PC-3 (cell line): ENCODE results near the gene KRTAP10-10.
"Not testable (repeated sequence)": the region's sequence is repeated elsewhere in the genome, so short reads cannot be mapped to it uniquely, and the experiment has no call there.

Experiments
- EZH2 ChIP-seq: fragments of 300-600 bp; sonication (generic); IDR thresholded peaks from one replicate; pipeline ENCODE4 v1.6.1; 2017; ENCODE audit warnings: antibody characterized with exemption, mild to moderate bottlenecking, low read length; ENCODE audit not compliant: unreplicated experiment
- TF ChIP-seq, protein P1 (sequence below): fragments of 300-600 bp; sonication (generic); conservative IDR thresholded peaks from 2 replicates; pipeline ENCODE4 v1.5.1; 2017; ENCODE audit warnings: antibody characterized with exemption, low read depth, mild to moderate bottlenecking, low read length

DNA sequence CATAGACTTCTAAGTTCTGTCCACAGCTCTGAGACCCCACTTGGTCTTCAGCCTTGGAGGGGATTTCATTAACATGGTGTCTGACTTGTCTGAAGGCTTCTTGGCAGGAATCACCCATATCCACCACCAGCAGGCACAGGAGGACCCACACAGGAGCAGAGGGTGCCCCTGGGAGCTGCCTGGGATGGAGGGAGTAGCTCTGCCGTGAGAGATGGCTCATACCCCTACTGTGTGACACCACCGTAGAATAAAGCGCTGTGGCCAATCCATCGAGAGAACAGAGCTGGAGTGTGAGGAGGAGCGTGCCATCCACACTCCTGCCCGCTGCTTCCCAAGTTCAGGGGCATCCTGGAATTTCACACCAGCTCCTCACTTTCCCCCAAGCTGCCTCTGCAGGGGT lies 47.9 kb downstream of the KRTAP10-10 start:
- TF ChIP-seq, protein P1, sequence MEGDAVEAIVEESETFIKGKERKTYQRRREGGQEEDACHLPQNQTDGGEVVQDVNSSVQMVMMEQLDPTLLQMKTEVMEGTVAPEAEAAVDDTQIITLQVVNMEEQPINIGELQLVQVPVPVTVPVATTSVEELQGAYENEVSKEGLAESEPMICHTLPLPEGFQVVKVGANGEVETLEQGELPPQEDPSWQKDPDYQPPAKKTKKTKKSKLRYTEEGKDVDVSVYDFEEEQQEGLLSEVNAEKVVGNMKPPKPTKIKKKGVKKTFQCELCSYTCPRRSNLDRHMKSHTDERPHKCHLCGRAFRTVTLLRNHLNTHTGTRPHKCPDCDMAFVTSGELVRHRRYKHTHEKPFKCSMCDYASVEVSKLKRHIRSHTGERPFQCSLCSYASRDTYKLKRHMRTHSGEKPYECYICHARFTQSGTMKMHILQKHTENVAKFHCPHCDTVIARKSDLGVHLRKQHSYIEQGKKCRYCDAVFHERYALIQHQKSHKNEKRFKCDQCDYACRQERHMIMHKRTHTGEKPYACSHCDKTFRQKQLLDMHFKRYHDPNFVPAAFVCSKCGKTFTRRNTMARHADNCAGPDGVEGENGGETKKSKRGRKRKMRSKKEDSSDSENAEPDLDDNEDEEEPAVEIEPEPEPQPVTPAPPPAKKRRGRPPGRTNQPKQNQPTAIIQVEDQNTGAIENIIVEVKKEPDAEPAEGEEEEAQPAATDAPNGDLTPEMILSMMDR, result not testable (repeated sequence)
- TF ChIP-seq EZH2, result not testable (repeated sequence)
